ENCODE measurements around the gene CD53. TPM values are rescaled to one million over a fixed set of nuclear protein-coding genes. Genes with fewer than 3 reads are reported as not detected.

Gene CD53
- total and polyA plus RNA-seq, 4 donors: 10.7 to 30.4 (median 21.7) TPM

DNA sequence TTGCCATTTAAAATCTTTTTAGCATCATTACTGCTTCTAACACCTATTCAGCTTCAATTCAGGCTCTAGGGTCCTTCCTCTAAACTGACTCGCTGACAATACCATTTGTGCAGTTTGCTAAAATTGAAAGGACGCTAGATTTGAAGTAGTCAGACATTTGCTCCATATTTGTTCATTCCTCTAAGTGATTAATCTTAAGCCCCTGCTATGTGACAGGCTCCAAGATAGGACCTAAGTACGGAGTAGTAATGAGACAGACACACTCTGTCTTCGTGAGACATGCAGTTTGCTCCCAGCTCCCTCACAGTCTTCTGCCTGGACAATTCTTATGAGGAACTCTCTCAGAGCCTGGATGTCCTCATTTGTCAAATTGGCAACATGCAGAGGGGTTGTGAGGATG is 26.1 kb upstream of the CD53 start:
- no peak for TF ChIP-seq HNF4G (IDR thresholded peaks at IDR 0.05)
- no peaks in the 10 kb centered on the region for H3K4me1 ChIP-seq (ENCODE audit: control insufficient read depth in 4 of 4, insufficient read depth in 4 of 4, low read length in 3 of 4)
- DNase-seq (ENCODE audit: low spot score): no peak
- H3K27ac ChIP-seq (ENCODE audit: low read depth in 1 of 2, low read length in 2 of 2): no peak overlapping the region
- 61% methylated on average over 4 of the region's 4 CpGs for WGBS
- no peaks in the 10 kb centered on the region for H3K36me3 ChIP-seq (ENCODE audit: control insufficient read depth in 4 of 4, insufficient read depth in 3 of 4, low read depth in 1 of 4, low read length in 3 of 4)
- H3K4me3 ChIP-seq (ENCODE audit: low read depth in 1 of 3, low read length in 3 of 3): no peak overlapping the region
- no peaks in the 10 kb centered on the region for H3K27me3 ChIP-seq (ENCODE audit: control insufficient read depth in 4 of 4, insufficient read depth in 4 of 4, low read length in 3 of 4)
- H3K9me3 ChIP-seq (ENCODE audit: control insufficient read depth in 4 of 4, low read length in 3 of 4): no peaks in the 10 kb centered on the region
- no peak overlapping the region for H3K9ac ChIP-seq (ENCODE audit: low read depth in 1 of 2, low read length in 2 of 2)

- TF ChIP-seq CTCF (IDR thresholded peaks at IDR 0.05; ENCODE audit: low read depth, low read length, missing input control) (no peak), RXRA (IDR thresholded peaks at IDR 0.05) (no peak)
- no peak for DNase-seq (ENCODE audit: low spot score)
- 58% methylated on average over 2 of the region's 2 CpGs for WGBS
These were observed 22.8 kb upstream of the CD53 start for GRCh38 chr1:110850145-110850544.

DNA sequence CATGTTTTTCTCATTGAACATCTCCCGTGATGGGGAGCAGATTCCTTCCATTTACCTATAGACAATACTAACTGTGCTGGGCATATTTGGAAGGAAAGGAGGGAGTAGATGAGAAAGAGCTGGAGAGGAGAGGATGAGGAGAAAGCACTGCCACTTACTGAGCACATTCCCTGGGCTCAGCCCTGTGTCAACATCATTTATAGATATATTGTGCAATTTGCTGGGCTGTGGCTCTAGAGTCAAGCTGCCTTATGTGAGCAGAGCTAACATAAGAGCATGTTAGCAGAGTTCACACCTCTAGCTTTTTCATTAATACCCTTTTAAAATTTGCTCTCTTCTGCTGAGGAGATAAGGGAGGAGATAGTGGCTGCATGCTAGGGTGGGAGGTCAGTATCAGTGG is 22.3 kb upstream of the CD53 start:
- WGBS: 53% methylated on average over 1 of the region's 1 CpG
- DNase-seq (ENCODE audit: low spot score): no peak
- H3K4me1 ChIP-seq (ENCODE audit: control insufficient read depth in 4 of 4, insufficient read depth in 4 of 4, low read length in 3 of 4): no peaks in the 10 kb centered on the region
- no peaks in the 10 kb centered on the region for H3K27me3 ChIP-seq (ENCODE audit: control insufficient read depth in 4 of 4, insufficient read depth in 4 of 4, low read length in 3 of 4)
- no peak overlapping the region for H3K4me3 ChIP-seq (ENCODE audit: low read depth in 1 of 3, low read length in 3 of 3)
- H3K36me3 ChIP-seq (ENCODE audit: control insufficient read depth in 4 of 4, insufficient read depth in 3 of 4, low read depth in 1 of 4, low read length in 3 of 4): no peaks in the 10 kb centered on the region
- H3K9me3 ChIP-seq (ENCODE audit: control insufficient read depth in 4 of 4, low read length in 3 of 4): no peaks in the 10 kb centered on the region
- TF ChIP-seq, protein P1, sequence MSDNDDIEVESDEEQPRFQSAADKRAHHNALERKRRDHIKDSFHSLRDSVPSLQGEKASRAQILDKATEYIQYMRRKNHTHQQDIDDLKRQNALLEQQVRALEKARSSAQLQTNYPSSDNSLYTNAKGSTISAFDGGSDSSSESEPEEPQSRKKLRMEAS (IDR thresholded peaks at IDR 0.05): no peak
- TF ChIP-seq RXRA (IDR thresholded peaks at IDR 0.05): no peak
- TF ChIP-seq TAF1 (conservative IDR thresholded peaks at IDR 0.05): no peak
- TF ChIP-seq SP1 (IDR thresholded peaks at IDR 0.05): no peak
- TF ChIP-seq FOXA1 (IDR thresholded peaks at IDR 0.05): no peak
- TF ChIP-seq YY1 (IDR thresholded peaks at IDR 0.05): no peak
- no peak for TF ChIP-seq RAD21 (IDR thresholded peaks at IDR 0.05)
- TF ChIP-seq NR2F2 (IDR thresholded peaks at IDR 0.05): no peak
- no peak for TF ChIP-seq GABPA (IDR thresholded peaks at IDR 0.05 in 1 of 2, conservative IDR thresholded peaks at IDR 0.05 in 1 of 2)
- TF ChIP-seq REST (IDR thresholded peaks at IDR 0.05): no peak
- no peak for TF ChIP-seq HNF4A (conservative IDR thresholded peaks at IDR 0.05)
- TF ChIP-seq, protein P2, sequence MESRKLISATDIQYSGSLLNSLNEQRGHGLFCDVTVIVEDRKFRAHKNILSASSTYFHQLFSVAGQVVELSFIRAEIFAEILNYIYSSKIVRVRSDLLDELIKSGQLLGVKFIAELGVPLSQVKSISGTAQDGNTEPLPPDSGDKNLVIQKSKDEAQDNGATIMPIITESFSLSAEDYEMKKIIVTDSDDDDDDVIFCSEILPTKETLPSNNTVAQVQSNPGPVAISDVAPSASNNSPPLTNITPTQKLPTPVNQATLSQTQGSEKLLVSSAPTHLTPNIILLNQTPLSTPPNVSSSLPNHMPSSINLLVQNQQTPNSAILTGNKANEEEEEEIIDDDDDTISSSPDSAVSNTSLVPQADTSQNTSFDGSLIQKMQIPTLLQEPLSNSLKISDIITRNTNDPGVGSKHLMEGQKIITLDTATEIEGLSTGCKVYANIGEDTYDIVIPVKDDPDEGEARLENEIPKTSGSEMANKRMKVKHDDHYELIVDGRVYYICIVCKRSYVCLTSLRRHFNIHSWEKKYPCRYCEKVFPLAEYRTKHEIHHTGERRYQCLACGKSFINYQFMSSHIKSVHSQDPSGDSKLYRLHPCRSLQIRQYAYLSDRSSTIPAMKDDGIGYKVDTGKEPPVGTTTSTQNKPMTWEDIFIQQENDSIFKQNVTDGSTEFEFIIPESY (IDR thresholded peaks at IDR 0.05): no peak
- no peak for TF ChIP-seq FOXA2 (IDR thresholded peaks at IDR 0.05)
- TF ChIP-seq JUND (IDR thresholded peaks at IDR 0.05): no peak
- TF ChIP-seq HNF4G (IDR thresholded peaks at IDR 0.05): no peak
- TF ChIP-seq CTCF (IDR thresholded peaks at IDR 0.05; ENCODE audit: low read depth, low read length, missing input control): no peak
- no peak for TF ChIP-seq ATF3 (IDR thresholded peaks at IDR 0.05)
- TF ChIP-seq EGR1 (IDR thresholded peaks at IDR 0.05; ENCODE audit: low read depth in 2 of 2): no peak
- H3K27ac ChIP-seq (ENCODE audit: low read depth in 1 of 2, low read length in 2 of 2): no peak overlapping the region
- H3K9ac ChIP-seq (ENCODE audit: low read depth in 1 of 2, low read length in 2 of 2): no peak overlapping the region

More at GRCh38 chr1:110850145-110850544, 22.8 kb upstream of the CD53 start:
- Histone ChIP-seq H3K27me3 (ENCODE audit: control insufficient read depth in 4 of 4, insufficient read depth in 4 of 4, low read length in 3 of 4) (no peaks in the 10 kb centered on the region), H3K9ac (ENCODE audit: low read depth in 1 of 2, low read length in 2 of 2) (no peak overlapping the region), H3K36me3 (ENCODE audit: control insufficient read depth in 4 of 4, insufficient read depth in 3 of 4, low read depth in 1 of 4, low read length in 3 of 4) (no peaks in the 10 kb centered on the region), H3K27ac (ENCODE audit: low read depth in 1 of 2, low read length in 2 of 2) (no peak overlapping the region), H3K9me3 (ENCODE audit: control insufficient read depth in 4 of 4, low read length in 3 of 4) (no peaks in the 10 kb centered on the region), H3K4me3 (ENCODE audit: low read depth in 1 of 3, low read length in 3 of 3) (no peak overlapping the region), H3K4me1 (ENCODE audit: control insufficient read depth in 4 of 4, insufficient read depth in 4 of 4, low read length in 3 of 4) (no peaks in the 10 kb centered on the region)
